T-cell (primary cell): Measurements from ENCODE around the gene B4GALT7. TPM values are rescaled to one million over a fixed set of nuclear protein-coding genes. Genes with fewer than 3 reads are reported as not detected.

Source experiments
- ATAC-seq, 4 experiments: fragments of 200-7000 bp in 3 of 4; fragments of 150-1000 bp in 1 of 4; cut with Tn5 transposase; replicated peaks in 1 of 4; 1 replicate in 3 of 4; 2 replicates in 1 of 4; pipeline ENCODE4 v1.10.0; 2021; ENCODE audit warnings: moderate library complexity in 3 of 4, mild to moderate bottlenecking in 2 of 4, moderate number of reproducible peaks in 1 of 4
- CTCF ChIA-PET, 2 donors: fragments of 300-600 bp; sonication (Branson Sonifier 250); formaldehyde crosslinking; loops; one replicate each; lab custom pipeline; 2022; ENCODE audit warnings: antibody characterized with exemption in 2 of 2; lab: Charles Lee
- POLR2A ChIA-PET, 2 donors: fragments of 300-600 bp; sonication (Branson Sonifier 250); formaldehyde crosslinking; loops; one replicate each; lab custom pipeline; 2022; ENCODE audit warnings: antibody characterized with exemption in 2 of 2; lab: Charles Lee
- DNase-seq, 35 experiments: peaks; one replicate each; pipeline versions ENCODE4 v3.0.0 to v3.0.0-alpha.2; 2013 to 2023
- H3K27ac ChIP-seq: one replicate; pipeline ENCODE4 v1.5.1; 2013; ENCODE audit warnings: low read length
- H3K27me3 ChIP-seq, 2 experiments: replicated peaks in 1 of 2; 1 replicate in 1 of 2; 2 replicates in 1 of 2; pipeline versions ENCODE4 v1.6.1 to v1.7.0; 2013; ENCODE audit warnings: low read length in 1 of 2, mixed read lengths in 1 of 2; ENCODE audit not compliant: control insufficient read depth in 2 of 2, insufficient read depth in 2 of 2; ENCODE audit errors: extremely low read depth in 1 of 2
- H3K36me3 ChIP-seq, 2 donors: 1 replicate in 1 of 2; 2 replicates in 1 of 2; pipeline versions ENCODE4 v1.6.1 to v1.7.0; 2013; ENCODE audit warnings: low read length in 1 of 2; ENCODE audit not compliant: control insufficient read depth in 2 of 2, insufficient read depth in 1 of 2; ENCODE audit errors: extremely low read depth in 1 of 2
- H3K4me1 ChIP-seq, 2 experiments: 1 replicate in 1 of 2; 2 replicates in 1 of 2; pipeline versions ENCODE4 v1.6.1 to v1.7.0; 2013; ENCODE audit warnings: low read length in 2 of 2, mixed read lengths in 1 of 2; ENCODE audit not compliant: insufficient read depth in 2 of 2, control insufficient read depth in 1 of 2; ENCODE audit errors: extremely low read depth in 1 of 2
- H3K4me3 ChIP-seq, 2 donors: 1 replicate in 1 of 2; 2 replicates in 1 of 2; pipeline versions ENCODE4 v1.5.1 to v1.7.0; 2013; ENCODE audit warnings: mild to moderate bottlenecking in 2 of 2, low read length in 1 of 2, moderate library complexity in 1 of 2; ENCODE audit not compliant: control insufficient read depth in 1 of 2; ENCODE audit errors: extremely low read depth in 1 of 2
- H3K9me3 ChIP-seq: 2 replicates; pipeline ENCODE4 v1.7.0; 2013
- H3K27ac Mint-ChIP-seq, 2 donors: one replicate each; pipeline ENCODE4 v1.8.0; 2020 to 2021; ENCODE audit warnings: mild to moderate bottlenecking in 2 of 2, mixed read lengths in 2 of 2
- H3K27me3 Mint-ChIP-seq, 2 donors: one replicate each; pipeline ENCODE4 v1.8.0; 2021 to 2022; ENCODE audit warnings: mixed read lengths in 2 of 2
- H3K36me3 Mint-ChIP-seq: one replicate; pipeline ENCODE4 v1.8.0; 2021; ENCODE audit warnings: mixed read lengths
- H3K4me1 Mint-ChIP-seq, 3 donors: one replicate each; pipeline ENCODE4 v1.8.0; 2020 to 2022; ENCODE audit warnings: mixed read lengths in 3 of 3, mild to moderate bottlenecking in 1 of 3
- H3K4me3 Mint-ChIP-seq, 3 donors: one replicate each; pipeline ENCODE4 v1.8.0; 2020 to 2022; ENCODE audit warnings: mild to moderate bottlenecking in 3 of 3, mixed read lengths in 3 of 3, moderate library complexity in 3 of 3
- H3K9me3 Mint-ChIP-seq, 3 donors: one replicate each; pipeline ENCODE4 v1.8.0; 2020 to 2022; ENCODE audit warnings: mixed read lengths in 3 of 3
- whole genome bisulfite sequencing: methylation state at CpG from one replicate; pipeline ENCODE4 v1.1.5; 2013; ENCODE audit warnings: missing lambda C conversion rate; ENCODE audit not compliant: insufficient coverage; 5-methylcytosine and 5-hydroxymethylcytosine counted together
- total RNA-seq, 35 experiments: library from RNA in 6 of 35; stranded (reverse) in 6 of 35; fragments of 120-200 nt in 1 of 35; gene quantifications; one replicate each; pipeline versions ENCODE4 v1.2.1 to v1.2.4 and lab custom pipeline; 2013 to 2026

Gene B4GALT7
- total RNA-seq, 5 donors from 2014 or later (not counting 1 experiment from before 2014, with no cell fraction given): 30.4 to 46.7 (median 39.1) TPM

GRCh38 chr5:177601577-177602457 is 1.9 kb downstream of the B4GALT7 start:
- Histone ChIP-seq H3K9me3 (no peaks in the 10 kb centered on the region), H3K27ac (no peak overlapping the region), H3K27me3 (no peaks in the 10 kb centered on the region), H3K36me3 (peaks cover 0 to 3% of the 10 kb centered on the region in 2 donors), H3K4me3 (no peak overlapping the region), H3K4me1 (peaks cover 0 to 22% of the 10 kb centered on the region in 2 experiments)
- POLR2A ChIA-PET: interaction anchor here in 1 of 2 donors (1.0 kb wide), 1 partner anchor 9 kb away, joined by 3 read pairs; no protein-coding TSS in a partner anchor
- peaks cover 32 to 51% (median 51%) of the 10 kb centered on the region in 3 donors for H3K4me1 Mint-ChIP-seq
- no peaks in the 10 kb centered on the region for H3K9me3 Mint-ChIP-seq
- CTCF ChIA-PET: interaction anchor here in 1 of 2 donors (1.0 kb wide), 1 partner anchor 10 kb away, joined by 3 read pairs; the partner anchor contains the start of gene TMED9
- DNase-seq (no peak), ATAC-seq (no peak)
- H3K4me3 Mint-ChIP-seq: peak overlapping the region; percentile 92 to 96 (median 92)
- no peaks in the 10 kb centered on the region for H3K27me3 Mint-ChIP-seq
- H3K36me3 Mint-ChIP-seq: peaks cover 6% of the 10 kb centered on the region
- H3K27ac Mint-ChIP-seq: peak overlapping the region; percentile 86 to 96
- 93% methylated on average over 5 of the region's 13 CpGs for WGBS

GRCh38 chr5:177602458-177602830 is 2.5 kb downstream of the B4GALT7 start:
- Histone ChIP-seq H3K36me3 (peaks cover 0 to 3% of the 10 kb centered on the region in 2 donors), H3K4me3 (no peak overlapping the region), H3K9me3 (no peaks in the 10 kb centered on the region), H3K4me1 (peaks cover 0 to 28% of the 10 kb centered on the region in 2 experiments), H3K27ac (no peak overlapping the region), H3K27me3 (no peaks in the 10 kb centered on the region)
- Mint-ChIP-seq H3K27me3 (no peaks in the 10 kb centered on the region), H3K4me1 (peaks cover 35 to 57% (median 56%) of the 10 kb centered on the region in 3 donors), H3K4me3 (no peak overlapping the region), H3K9me3 (no peaks in the 10 kb centered on the region), H3K27ac (no peak overlapping the region), H3K36me3 (peaks cover 6% of the 10 kb centered on the region)
- ATAC-seq (no peak), DNase-seq (no peak)
- ChIA-PET CTCF (interaction anchor here in 1 of 2 donors (1.0 kb wide), 1 partner anchor 10 kb away, joined by 3 read pairs; the partner anchor contains the start of gene TMED9), POLR2A (no interaction called here)
- 98% methylated on average over 4 of the region's 4 CpGs for WGBS

GRCh38 chr5:177603631-177604030 is 3.7 kb downstream of the B4GALT7 start:
- ChIA-PET POLR2A (no interaction called here), CTCF (no interaction called here)
- Mint-ChIP-seq H3K4me1 (peaks cover 36 to 54% (median 53%) of the 10 kb centered on the region in 3 donors), H3K27me3 (no peaks in the 10 kb centered on the region), H3K27ac (no peak overlapping the region), H3K4me3 (no peak overlapping the region), H3K36me3 (peaks cover 6% of the 10 kb centered on the region), H3K9me3 (no peaks in the 10 kb centered on the region)
- ATAC-seq: no peak
- Histone ChIP-seq H3K27ac (no peak overlapping the region), H3K36me3 (peaks cover 0 to 6% of the 10 kb centered on the region in 2 donors), H3K9me3 (no peaks in the 10 kb centered on the region), H3K4me3 (no peak overlapping the region), H3K27me3 (no peaks in the 10 kb centered on the region), H3K4me1 (peaks cover 0 to 33% of the 10 kb centered on the region in 2 experiments)
- no peak for DNase-seq
- WGBS: 88% methylated on average over 7 of the region's 8 CpGs

GRCh38 chr5:177604116-177604521 is 4.2 kb downstream of the B4GALT7 start:
- H3K36me3 ChIP-seq: peaks cover 0 to 6% of the 10 kb centered on the region in 2 donors
- H3K9me3 ChIP-seq: no peaks in the 10 kb centered on the region
- no peak overlapping the region for H3K4me3 ChIP-seq
- peaks cover 0 to 30% of the 10 kb centered on the region in 2 experiments for H3K4me1 ChIP-seq
- peaks cover 6% of the 10 kb centered on the region for H3K36me3 Mint-ChIP-seq
- ChIA-PET POLR2A (no interaction called here), CTCF (no interaction called here)
- ATAC-seq (no peak), DNase-seq (no peak)
- H3K27ac ChIP-seq: no peak overlapping the region
- H3K27me3 ChIP-seq: no peaks in the 10 kb centered on the region
- H3K27ac Mint-ChIP-seq: no peak overlapping the region
- H3K4me3 Mint-ChIP-seq: no peak overlapping the region
- no peaks in the 10 kb centered on the region for H3K9me3 Mint-ChIP-seq
- peaks cover 33 to 49% (median 49%) of the 10 kb centered on the region in 3 donors for H3K4me1 Mint-ChIP-seq
- no peaks in the 10 kb centered on the region for H3K27me3 Mint-ChIP-seq
- 97% methylated on average over 27 of the region's 27 CpGs for WGBS

GRCh38 chr5:177604656-177605055 is 4.7 kb downstream of the B4GALT7 start:
- Mint-ChIP-seq H3K36me3 (peaks cover 6% of the 10 kb centered on the region), H3K4me3 (no peak overlapping the region), H3K27me3 (no peaks in the 10 kb centered on the region), H3K9me3 (no peaks in the 10 kb centered on the region), H3K27ac (no peak overlapping the region), H3K4me1 (peaks cover 33 to 48% (median 46%) of the 10 kb centered on the region in 3 donors)
- ATAC-seq (no peak), DNase-seq (no peak)
- peaks cover 0 to 26% of the 10 kb centered on the region in 2 experiments for H3K4me1 ChIP-seq
- peaks cover 4 to 6% of the 10 kb centered on the region in 2 donors for H3K36me3 ChIP-seq
- no peaks in the 10 kb centered on the region for H3K9me3 ChIP-seq
- no peak overlapping the region for H3K4me3 ChIP-seq
- no peaks in the 10 kb centered on the region for H3K27me3 ChIP-seq
- 86% methylated on average over 3 of the region's 5 CpGs for WGBS
- CTCF ChIA-PET: no interaction called here
- no peak overlapping the region for H3K27ac ChIP-seq
- POLR2A ChIA-PET: no interaction called here

GRCh38 chr5:177605078-177605477 is 5.1 kb downstream of the B4GALT7 start:
- ChIA-PET POLR2A (no interaction called here), CTCF (no interaction called here)
- no peaks in the 10 kb centered on the region for H3K27me3 ChIP-seq
- no peak overlapping the region for H3K4me3 Mint-ChIP-seq
- H3K36me3 Mint-ChIP-seq: peaks cover 6% of the 10 kb centered on the region
- peaks cover 33 to 48% (median 46%) of the 10 kb centered on the region in 3 donors for H3K4me1 Mint-ChIP-seq
- no peak for ATAC-seq
- H3K4me1 ChIP-seq: peaks cover 0 to 25% of the 10 kb centered on the region in 2 experiments
- no peak overlapping the region for H3K27ac ChIP-seq
- WGBS: 88% methylated on average over 2 of the region's 5 CpGs
- no peaks in the 10 kb centered on the region for H3K27me3 Mint-ChIP-seq
- no peak overlapping the region for H3K27ac Mint-ChIP-seq
- DNase-seq: no peak
- H3K9me3 ChIP-seq: no peaks in the 10 kb centered on the region
- no peaks in the 10 kb centered on the region for H3K9me3 Mint-ChIP-seq
- H3K4me3 ChIP-seq: no peak overlapping the region
- peaks cover 6% of the 10 kb centered on the region in 2 donors for H3K36me3 ChIP-seq
